H1 (cell line): ENCODE measurements around the gene CEP170. TPM values are rescaled to one million over a fixed set of nuclear protein-coding genes. Genes with fewer than 3 reads are reported as not detected.

Experiments used
- CTCF ChIA-PET: fragments of 300-600 bp; sonication (Branson Sonifier 250); formaldehyde crosslinking; loops from one replicate; lab custom pipeline; 2021; ENCODE audit not compliant: partially characterized antibody; lab: Charles Lee
- POLR2A ChIA-PET: fragments of 300-600 bp; sonication (Branson Sonifier 250); formaldehyde crosslinking; loops from one replicate; lab custom pipeline; 2021; ENCODE audit warnings: inconsistent platforms; ENCODE audit not compliant: partially characterized antibody; lab: Charles Lee
- DNase-seq, 2 experiments: peaks; one replicate each; pipeline versions ENCODE4 v3.0.0 to v3.0.0-alpha.2; 2010 to 2022; ENCODE audit warnings: low spot score in 2 of 2, low read depth in 1 of 2, mixed read lengths in 1 of 2
- FAIRE-seq: peaks from 2 replicates; lab custom pipeline; 2011; peaks lifted over from hg19 to GRCh38; lab: Jason Lieb, UNC
- H2AFZ ChIP-seq: 2 replicates; pipeline ENCODE4 v1.8.1; 2012; ENCODE audit warnings: low read length, inconsistent platforms
- H2AK5ac ChIP-seq: 2 replicates; pipeline ENCODE4 v1.6.1; 2013; ENCODE audit warnings: low read depth, low read length
- H2BK120ac ChIP-seq: replicated peaks from 2 replicates; pipeline ENCODE3; 2013; ENCODE audit warnings: low read depth, low read length, inconsistent platforms
- H2BK12ac ChIP-seq: 2 replicates; pipeline ENCODE4 v1.6.1; 2013; ENCODE audit warnings: low read depth, low read length
- H2BK15ac ChIP-seq: 2 replicates; pipeline ENCODE4 v1.6.1; 2013; ENCODE audit warnings: low read length
- H2BK20ac ChIP-seq: 2 replicates; pipeline ENCODE4 v1.6.1; 2013; ENCODE audit warnings: low read length
- H2BK5ac ChIP-seq: 2 replicates; pipeline ENCODE4 v1.6.1; 2013; ENCODE audit warnings: low read depth, low read length
- H3K14ac ChIP-seq: 2 replicates; pipeline ENCODE4 v1.6.1; 2013; ENCODE audit warnings: inconsistent platforms; ENCODE audit not compliant: insufficient read length
- H3K18ac ChIP-seq: 2 replicates; pipeline ENCODE4 v1.6.1; 2013; ENCODE audit warnings: low read length; ENCODE audit errors: extremely low read depth
- H3K23ac ChIP-seq: 2 replicates; pipeline ENCODE4 v1.6.1; 2013; ENCODE audit warnings: inconsistent platforms; ENCODE audit not compliant: insufficient read length
- H3K23me2 ChIP-seq: 2 replicates; pipeline ENCODE4 v1.6.1; 2013; ENCODE audit warnings: low read depth, low read length
- H3K27ac ChIP-seq: 2 replicates; pipeline ENCODE4 v1.6.1; 2011; ENCODE audit warnings: low read depth, low read length, inconsistent platforms
- H3K27me3 ChIP-seq, 4 experiments: replicated peaks in 1 of 4; 1 replicate in 1 of 4; 2 replicates in 3 of 4; pipeline versions ENCODE4 v1.6.1 to v1.8.1; 2011 to 2013; ENCODE audit warnings: low read length in 3 of 4, mild to moderate bottlenecking in 3 of 4, inconsistent platforms in 2 of 4, mixed read lengths in 2 of 4, moderate library complexity in 1 of 4; ENCODE audit not compliant: control insufficient read depth in 3 of 4, insufficient read depth in 3 of 4; ENCODE audit errors: extremely low read depth in 1 of 4
- H3K36me3 ChIP-seq, 4 experiments: 2 replicates each; pipeline versions ENCODE4 v1.6.1 to v1.8.1; 2011 to 2013; ENCODE audit warnings: mild to moderate bottlenecking in 4 of 4, low read length in 3 of 4, moderate library complexity in 2 of 4, control low read depth in 1 of 4, inconsistent platforms in 1 of 4; ENCODE audit not compliant: insufficient read depth in 4 of 4, control insufficient read depth in 2 of 4
- H3K4ac ChIP-seq: replicated peaks from 2 replicates; pipeline ENCODE3; 2013; ENCODE audit warnings: low read length, low read depth, mixed read lengths, inconsistent platforms; ENCODE audit not compliant: insufficient read length
- H3K4me1 ChIP-seq, 4 experiments: replicated peaks in 1 of 4; 1 replicate in 1 of 4; 2 replicates in 3 of 4; pipeline versions ENCODE4 v1.6.1 to v1.8.1; 2011 to 2013; ENCODE audit warnings: low read length in 3 of 4, inconsistent platforms in 2 of 4, mixed read lengths in 1 of 4; ENCODE audit not compliant: insufficient read depth in 4 of 4, control insufficient read depth in 3 of 4
- H3K4me2 ChIP-seq, 2 experiments: 2 replicates each; pipeline versions ENCODE4 v1.6.1 to v1.8.1; 2011 to 2013; ENCODE audit warnings: low read depth in 2 of 2, low read length in 2 of 2, control low read depth in 1 of 2, inconsistent platforms in 1 of 2, mild to moderate bottlenecking in 1 of 2; ENCODE audit not compliant: insufficient read depth in 1 of 2
- H3K4me3 ChIP-seq, 4 experiments: fragments of 200-600, 300-600 bp in 1 of 4; sonication (generic), shearing (Covaris generic), sonication (Bioruptor Twin) in 1 of 4; 2 replicates each; pipeline versions ENCODE4 v1.5.1 to v1.8.1; 2011 to 2016; ENCODE audit warnings: low read length in 4 of 4, low read depth in 3 of 4, control low read depth in 2 of 4, inconsistent platforms in 2 of 4, mild to moderate bottlenecking in 2 of 4, mixed read lengths in 1 of 4, moderate library complexity in 1 of 4; ENCODE audit not compliant: insufficient read depth in 2 of 4; ENCODE audit errors: extremely low read depth in 1 of 4
- H3K56ac ChIP-seq: replicated peaks from 2 replicates; pipeline ENCODE3; 2013; ENCODE audit warnings: low read depth, mild to moderate bottlenecking, mixed read lengths, low read length, inconsistent platforms; ENCODE audit not compliant: insufficient read length
- H3K79me1 ChIP-seq: 2 replicates; pipeline ENCODE4 v1.6.1; 2013; ENCODE audit warnings: low read depth, low read length, control low read depth
- H3K79me2 ChIP-seq, 2 experiments: 2 replicates each; pipeline versions ENCODE4 v1.6.1 to v1.8.1; 2012 to 2013; ENCODE audit warnings: low read length in 2 of 2, mild to moderate bottlenecking in 2 of 2, inconsistent platforms in 1 of 2; ENCODE audit not compliant: insufficient read depth in 2 of 2, control insufficient read depth in 1 of 2
- H3K9ac ChIP-seq, 4 experiments: replicated peaks in 1 of 4; 1 replicate in 1 of 4; 2 replicates in 3 of 4; pipeline versions ENCODE4 v1.6.1 to v1.8.1; 2011 to 2013; ENCODE audit warnings: low read depth in 3 of 4, low read length in 3 of 4, control low read depth in 2 of 4, mild to moderate bottlenecking in 2 of 4, moderate library complexity in 2 of 4, inconsistent platforms in 1 of 4; ENCODE audit errors: extremely low read depth in 1 of 4
- H3K9me3 ChIP-seq, 2 experiments: 2 replicates each; pipeline versions ENCODE4 v1.6.1 to v1.8.1; 2012 to 2013; ENCODE audit warnings: mild to moderate bottlenecking in 2 of 2, moderate library complexity in 2 of 2, control low read depth in 1 of 2, inconsistent platforms in 1 of 2, low read depth in 1 of 2, low read length in 1 of 2, mixed read lengths in 1 of 2; ENCODE audit not compliant: insufficient read depth in 2 of 2
- H4K20me1 ChIP-seq, 2 experiments: replicated peaks in 1 of 2; 2 replicates each; pipeline versions ENCODE3 to v1.8.1; 2011 to 2013; ENCODE audit warnings: inconsistent platforms in 2 of 2, low read length in 2 of 2, mild to moderate bottlenecking in 1 of 2; ENCODE audit not compliant: insufficient read depth in 2 of 2, control insufficient read depth in 1 of 2
- H4K5ac ChIP-seq: 2 replicates; pipeline ENCODE4 v1.6.1; 2013; ENCODE audit warnings: low read length, low read depth, mixed read lengths, inconsistent platforms; ENCODE audit not compliant: insufficient read length
- H4K8ac ChIP-seq: 2 replicates; pipeline ENCODE4 v1.8.0; 2013; ENCODE audit warnings: mild to moderate bottlenecking, moderate library complexity, low read length, inconsistent platforms; ENCODE audit not compliant: insufficient read depth; ENCODE audit errors: extremely low read depth
- H4K91ac ChIP-seq: replicated peaks from 2 replicates; pipeline ENCODE3; 2013; ENCODE audit warnings: low read length, mixed read lengths, inconsistent platforms; ENCODE audit not compliant: insufficient read length
- HDAC2 ChIP-seq, 2 experiments: fragments of 300-600 bp in 1 of 2; sonication (generic) in 1 of 2; IDR thresholded peaks; 2 replicates each; pipeline ENCODE4 v1.6.1; 2011 to 2012; ENCODE audit warnings: low read depth in 2 of 2, low read length in 2 of 2, mild to moderate bottlenecking in 2 of 2, moderate library complexity in 2 of 2, borderline replicate concordance in 1 of 2, inconsistent platforms in 1 of 2
- HDAC6 ChIP-seq: IDR thresholded peaks from one replicate; pipeline ENCODE4 v1.7.1; 2012; ENCODE audit warnings: low read depth, mild to moderate bottlenecking, inconsistent platforms, low read length, moderate library complexity
- POLR2A ChIP-seq, 2 experiments: IDR thresholded peaks; 1 replicate in 1 of 2; 2 replicates in 1 of 2; pipeline ENCODE4 v1.6.1; 2011; ENCODE audit warnings: low read depth in 2 of 2, low read length in 2 of 2, mild to moderate bottlenecking in 2 of 2; ENCODE audit errors: control extremely low read depth in 1 of 2
- SAP30 ChIP-seq: fragments of 300-600 bp; sonication (generic); IDR thresholded peaks from 2 replicates; pipeline ENCODE4 v1.7.1; 2012; ENCODE audit warnings: low read length, moderate library complexity, mild to moderate bottlenecking, inconsistent platforms; ENCODE audit not compliant: insufficient read depth, insufficient replicate concordance
- TAF7 ChIP-seq: optimal IDR thresholded peaks from 2 replicates; pipeline ENCODE3; 2011; ENCODE audit warnings: low read depth, mild to moderate bottlenecking, inconsistent platforms, low read length, moderate library complexity, borderline replicate concordance
- WGBS, 2 experiments: shearing (Covaris generic) in 1 of 2; methylation state at CpG; one replicate each; pipeline versions ENCODE4 v1.1.6 to v1.1.7; 2013 to 2015; ENCODE audit warnings: low lambda C conversion rate in 2 of 2, mixed read lengths in 2 of 2, inconsistent platforms in 1 of 2, low coverage in 1 of 2, missing lambda C conversion rate in 1 of 2; ENCODE audit not compliant: insufficient replicate concordance in 2 of 2, insufficient coverage in 1 of 2, insufficient read length in 1 of 2; ENCODE audit errors: extremely low coverage in 1 of 2, missing lambda C conversion rate in 1 of 2; 5-methylcytosine and 5-hydroxymethylcytosine counted together
- polyA plus RNA-seq, 7 experiments: library from polyadenylated mRNA; depleted of rRNA in 3 of 7; stranded (reverse) in 5 of 7; unstranded in 2 of 7; fragments of >200 nt in 5 of 7; fragments of 200-250 nt in 2 of 7; gene quantifications; 1 replicate in 5 of 7; 2 replicates in 1 of 7; 4 replicates in 1 of 7; pipeline versions ENCODE4 v1.2.1 to v1.2.3, GENCODE V29; 2011 to 2013; ENCODE audit warnings: missing spikeins in 2 of 7, mixed read lengths in 2 of 7
- total RNA-seq: library from RNA; stranded (reverse); fragmentation: NEBNext Ultra II Directional; extraction: Animal tissue kit (Norgen Biotek cat#: 25700); gene quantifications from 2 replicates; pipeline ENCODE4 v1.2.1, GENCODE V29; 2021

Gene CEP170
- total and polyA plus RNA-seq, 2 of the 8 experiments (the other 6 are each of a cell fraction or from before 2014, with no cell fraction given) = 33.1 to 97.2 TPM

- Histone ChIP-seq H3K4me3 (peak overlapping the region; percentile 76 to 97 (median 93)), H2BK20ac (no peak overlapping the region), H2BK120ac (no peak overlapping the region), H3K23me2 (peaks cover 16% of the 10 kb centered on the region), H3K4ac (no peak overlapping the region), H2AFZ (no peak overlapping the region), H3K4me2 (peak overlapping the region; percentile 90 to 93), H3K56ac (no peak overlapping the region), H2BK12ac (no peak overlapping the region), H3K9ac (peak overlapping the region in 2 of 4 experiments; percentile 79 to 87; a peak in 4 of 7 replicates), H3K36me3 (no peaks in the 10 kb centered on the region), H3K27me3 (no peaks in the 10 kb centered on the region), H4K8ac (no peak overlapping the region), H4K20me1 (peaks cover 3 to 5% of the 10 kb centered on the region in 2 experiments), H3K9me3 (no peaks in the 10 kb centered on the region), H3K79me1 (no peaks in the 10 kb centered on the region), H4K5ac (no peak overlapping the region), H3K27ac (no peak overlapping the region), H2AK5ac (no peak overlapping the region), H3K79me2 (peaks cover 15 to 63% of the 10 kb centered on the region in 2 experiments), H2BK15ac (no peak overlapping the region), H3K23ac (no peak overlapping the region), H3K18ac (no peak overlapping the region), H2BK5ac (no peak overlapping the region), H3K14ac (no peak overlapping the region), H4K91ac (no peak overlapping the region), H3K4me1 (peaks cover 0 to 6% (median 2%) of the 10 kb centered on the region in 4 experiments; a peak in 1 of 7 replicates)
- CTCF ChIA-PET = interaction anchor here (0.6 kb wide), 1 partner anchor 31 kb away, joined by 3 read pairs; no protein-coding TSS in a partner anchor
- no peak for DNase-seq
- POLR2A ChIA-PET = interaction anchor here (1.1 to 3.7 kb wide), 2 partner anchors 11 to 19 kb away, joined by 3 to 15 read pairs; no protein-coding TSS in a partner anchor
- no peak for FAIRE-seq
- 13% methylated on average over 8 of the region's 8 CpGs; no CpG with 5 or more reads in 1 of the 2 experiments for WGBS, 2 experiments
- TF ChIP-seq POLR2A (IDR thresholded peaks at IDR 0.05; ENCODE audit: control extremely low read depth in 1 of 2, low read depth in 2 of 2, low read length in 2 of 2) (peak in 1 of 2 experiments; percentile 42; a peak in 1 of 3 replicates), TAF7 (no peak), HDAC2 (IDR thresholded peaks at IDR 0.05; ENCODE audit: borderline replicate concordance in 1 of 2, low read depth in 2 of 2, low read length in 2 of 2) (no peak), HDAC6 (no peak), SAP30 (no peak)
These were observed 1.7 kb downstream of the CEP170 start for GRCh38 chr1:243253211-243253925.
